ENCODE data around the gene PTX4.

The PTX4 gene

DNA sequence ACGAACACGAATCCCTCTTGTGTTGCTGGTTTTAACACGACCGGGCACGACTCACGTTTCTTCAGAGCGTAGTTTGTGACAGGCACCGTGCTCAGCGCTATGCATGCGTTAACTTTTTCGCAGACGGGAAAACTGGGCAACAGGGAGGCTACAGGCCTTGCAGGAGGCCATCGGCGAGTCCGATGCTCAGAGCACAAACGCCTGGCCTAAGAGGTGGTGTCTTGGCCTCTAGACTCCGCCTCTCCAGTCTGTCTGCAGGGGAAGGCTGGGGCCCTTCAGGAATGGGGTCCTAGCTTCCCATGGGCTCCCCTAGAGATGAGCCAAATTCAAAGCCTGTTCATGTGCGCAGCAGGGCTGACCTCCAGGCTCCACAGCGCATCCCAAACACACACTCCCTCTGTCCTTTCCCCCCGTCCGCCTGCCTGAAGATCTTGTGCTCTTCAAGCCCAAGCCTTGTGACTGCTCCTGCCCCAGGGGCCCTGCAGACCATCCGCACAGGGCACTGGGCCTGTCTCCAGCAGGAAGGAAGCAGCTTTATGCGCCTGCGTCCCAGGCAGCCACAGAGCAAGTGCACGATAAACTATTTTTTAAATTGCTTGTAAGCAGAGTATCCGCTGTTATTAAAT is 17.1 kb downstream of the PTX4 start:
- TF ChIP-seq FOXM1 (IDR thresholded peaks at IDR 0.05; ENCODE audit: borderline replicate concordance, low read depth): no peak
- TF ChIP-seq CREB1 (IDR thresholded peaks at IDR 0.05; ENCODE audit: low read depth): no peak
- TF ChIP-seq EP300 (IDR thresholded peaks at IDR 0.05; ENCODE audit: borderline replicate concordance): no peak
- TF ChIP-seq, protein P1, sequence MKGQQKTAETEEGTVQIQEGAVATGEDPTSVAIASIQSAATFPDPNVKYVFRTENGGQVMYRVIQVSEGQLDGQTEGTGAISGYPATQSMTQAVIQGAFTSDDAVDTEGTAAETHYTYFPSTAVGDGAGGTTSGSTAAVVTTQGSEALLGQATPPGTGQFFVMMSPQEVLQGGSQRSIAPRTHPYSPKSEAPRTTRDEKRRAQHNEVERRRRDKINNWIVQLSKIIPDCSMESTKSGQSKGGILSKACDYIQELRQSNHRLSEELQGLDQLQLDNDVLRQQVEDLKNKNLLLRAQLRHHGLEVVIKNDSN (IDR thresholded peaks at IDR 0.05): no peak
- TF ChIP-seq TCF12 (IDR thresholded peaks at IDR 0.05; ENCODE audit: low read depth): no peak
- TF ChIP-seq, protein P2, sequence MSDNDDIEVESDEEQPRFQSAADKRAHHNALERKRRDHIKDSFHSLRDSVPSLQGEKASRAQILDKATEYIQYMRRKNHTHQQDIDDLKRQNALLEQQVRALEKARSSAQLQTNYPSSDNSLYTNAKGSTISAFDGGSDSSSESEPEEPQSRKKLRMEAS (IDR thresholded peaks at IDR 0.05): no peak
- TF ChIP-seq CEBPB (IDR thresholded peaks at IDR 0.05): no peak
- no peak for TF ChIP-seq EGR1 (IDR thresholded peaks at IDR 0.05)
- no peak for TF ChIP-seq TEAD4 (IDR thresholded peaks at IDR 0.05)
- TF ChIP-seq NFIC (IDR thresholded peaks at IDR 0.05): no peak

DNA sequence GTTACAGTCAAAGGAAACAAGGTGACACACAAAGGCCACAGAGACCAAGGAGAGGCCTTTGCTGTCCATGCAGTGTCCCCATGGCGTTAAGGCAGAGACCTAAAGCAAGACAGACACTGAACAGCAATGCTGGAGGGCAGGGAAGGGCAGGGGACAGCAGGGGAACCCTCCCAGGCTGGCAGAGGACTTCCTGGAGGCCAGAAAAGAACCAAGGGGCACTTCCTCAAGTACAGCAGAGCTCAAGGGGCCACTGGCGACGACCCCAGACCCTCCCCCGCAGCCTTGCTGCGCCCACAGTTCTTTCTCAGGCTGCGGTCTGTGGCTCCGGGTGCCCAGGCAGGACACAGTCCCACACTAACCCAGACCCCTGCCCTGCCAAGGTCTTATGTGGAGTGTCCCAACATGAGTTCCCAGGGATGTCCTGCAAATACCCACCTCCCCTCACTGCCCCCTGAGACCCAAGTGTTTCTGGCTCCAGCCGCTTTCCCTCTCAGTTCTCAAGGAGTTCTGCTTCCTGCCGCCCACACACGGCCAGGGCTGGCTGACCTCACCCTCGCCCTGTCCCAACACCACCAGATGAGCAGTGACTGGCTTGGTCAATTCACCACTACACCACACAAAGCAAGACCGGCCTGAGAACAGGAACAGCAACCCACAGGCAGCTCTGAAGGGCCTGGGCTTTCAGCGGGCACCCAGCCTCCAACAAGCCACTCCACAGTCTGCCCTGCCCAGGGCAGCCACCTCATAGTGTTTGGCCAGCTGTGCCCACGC is 18.1 kb downstream of the PTX4 start:
- TF ChIP-seq, protein P1 (IDR thresholded peaks at IDR 0.05): no peak
- no peak for TF ChIP-seq TEAD4 (IDR thresholded peaks at IDR 0.05)
- no peak for TF ChIP-seq ZBTB7A (IDR thresholded peaks at IDR 0.05; ENCODE audit: low read depth)
- peak; percentile 69 for TF ChIP-seq EGR1 (IDR thresholded peaks at IDR 0.05)
- no peak for TF ChIP-seq EP300 (IDR thresholded peaks at IDR 0.05; ENCODE audit: borderline replicate concordance)

DNA sequence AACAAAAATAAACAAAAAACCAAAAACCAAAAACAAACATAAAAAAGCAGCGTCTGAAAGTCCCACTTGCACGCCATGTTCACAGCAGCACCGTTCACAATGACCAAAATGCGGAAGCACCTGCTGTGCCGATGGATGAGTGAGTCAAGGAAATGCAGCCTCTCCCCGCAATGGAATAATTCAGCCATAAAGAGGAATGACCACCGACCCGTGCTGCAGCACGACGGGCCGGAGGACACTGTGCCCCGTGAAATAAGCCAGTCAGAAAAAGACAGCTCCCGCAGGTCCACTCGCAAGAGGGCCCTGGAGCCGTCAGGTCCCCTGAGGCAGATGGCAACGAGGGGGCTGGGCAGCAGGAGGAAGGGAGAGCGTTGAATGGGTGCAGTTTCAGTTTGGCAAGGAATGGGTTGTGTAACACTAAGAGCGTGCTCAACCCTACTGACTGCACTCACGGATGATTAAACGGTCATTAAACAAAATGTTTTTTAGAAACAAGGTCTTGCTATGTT is 19.0 kb downstream of the PTX4 start:
- TF ChIP-seq ZBTB7A (IDR thresholded peaks at IDR 0.05; ENCODE audit: low read depth) (no peak), EGR1 (IDR thresholded peaks at IDR 0.05) (no peak), CEBPB (IDR thresholded peaks at IDR 0.05) (no peak)
- TF ChIP-seq, protein P2 (IDR thresholded peaks at IDR 0.05): no peak
- TF ChIP-seq, protein P3, sequence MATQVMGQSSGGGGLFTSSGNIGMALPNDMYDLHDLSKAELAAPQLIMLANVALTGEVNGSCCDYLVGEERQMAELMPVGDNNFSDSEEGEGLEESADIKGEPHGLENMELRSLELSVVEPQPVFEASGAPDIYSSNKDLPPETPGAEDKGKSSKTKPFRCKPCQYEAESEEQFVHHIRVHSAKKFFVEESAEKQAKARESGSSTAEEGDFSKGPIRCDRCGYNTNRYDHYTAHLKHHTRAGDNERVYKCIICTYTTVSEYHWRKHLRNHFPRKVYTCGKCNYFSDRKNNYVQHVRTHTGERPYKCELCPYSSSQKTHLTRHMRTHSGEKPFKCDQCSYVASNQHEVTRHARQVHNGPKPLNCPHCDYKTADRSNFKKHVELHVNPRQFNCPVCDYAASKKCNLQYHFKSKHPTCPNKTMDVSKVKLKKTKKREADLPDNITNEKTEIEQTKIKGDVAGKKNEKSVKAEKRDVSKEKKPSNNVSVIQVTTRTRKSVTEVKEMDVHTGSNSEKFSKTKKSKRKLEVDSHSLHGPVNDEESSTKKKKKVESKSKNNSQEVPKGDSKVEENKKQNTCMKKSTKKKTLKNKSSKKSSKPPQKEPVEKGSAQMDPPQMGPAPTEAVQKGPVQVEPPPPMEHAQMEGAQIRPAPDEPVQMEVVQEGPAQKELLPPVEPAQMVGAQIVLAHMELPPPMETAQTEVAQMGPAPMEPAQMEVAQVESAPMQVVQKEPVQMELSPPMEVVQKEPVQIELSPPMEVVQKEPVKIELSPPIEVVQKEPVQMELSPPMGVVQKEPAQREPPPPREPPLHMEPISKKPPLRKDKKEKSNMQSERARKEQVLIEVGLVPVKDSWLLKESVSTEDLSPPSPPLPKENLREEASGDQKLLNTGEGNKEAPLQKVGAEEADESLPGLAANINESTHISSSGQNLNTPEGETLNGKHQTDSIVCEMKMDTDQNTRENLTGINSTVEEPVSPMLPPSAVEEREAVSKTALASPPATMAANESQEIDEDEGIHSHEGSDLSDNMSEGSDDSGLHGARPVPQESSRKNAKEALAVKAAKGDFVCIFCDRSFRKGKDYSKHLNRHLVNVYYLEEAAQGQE (IDR thresholded peaks at IDR 0.05; ENCODE audit: low read depth): no peak

DNA sequence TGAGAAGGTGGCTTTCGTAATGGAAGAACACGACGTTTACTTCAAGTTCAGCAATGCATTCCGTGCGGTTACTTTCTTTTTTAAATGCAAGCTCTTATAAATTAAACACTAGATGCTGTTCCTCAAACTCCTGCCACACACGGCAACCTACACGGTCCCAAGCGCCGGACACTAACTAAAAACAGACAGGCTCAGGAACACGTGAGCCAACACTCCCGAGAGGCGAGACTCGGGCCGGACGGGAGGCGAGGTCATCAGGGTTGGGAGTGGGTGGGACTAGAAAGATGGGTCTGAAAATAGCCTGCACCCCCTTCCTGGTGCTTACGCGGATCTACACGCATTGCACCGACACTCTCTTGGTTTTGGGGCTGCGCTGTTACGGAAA is 20.3 kb downstream of the PTX4 start:
- TF ChIP-seq EGR1 (IDR thresholded peaks at IDR 0.05) (no peak), CREB1 (IDR thresholded peaks at IDR 0.05; ENCODE audit: low read depth) (no peak), TEAD4 (IDR thresholded peaks at IDR 0.05) (no peak), YY1 (IDR thresholded peaks at IDR 0.05; ENCODE audit: low read depth) (no peak), ZBTB7A (IDR thresholded peaks at IDR 0.05; ENCODE audit: low read depth) (no peak), RAD21 (IDR thresholded peaks at IDR 0.05; ENCODE audit: low read depth) (no peak), TCF12 (IDR thresholded peaks at IDR 0.05; ENCODE audit: low read depth) (no peak), NFIC (IDR thresholded peaks at IDR 0.05) (no peak), CEBPB (IDR thresholded peaks at IDR 0.05) (no peak), EP300 (IDR thresholded peaks at IDR 0.05; ENCODE audit: borderline replicate concordance) (no peak), FOXM1 (IDR thresholded peaks at IDR 0.05; ENCODE audit: borderline replicate concordance, low read depth) (no peak), TAF1 (IDR thresholded peaks at IDR 0.05; ENCODE audit: low read depth) (no peak)
- TF ChIP-seq, protein P3 (IDR thresholded peaks at IDR 0.05; ENCODE audit: low read depth): no peak
- TF ChIP-seq, protein P2 (IDR thresholded peaks at IDR 0.05): no peak
- TF ChIP-seq, protein P1 (IDR thresholded peaks at IDR 0.05): no peak

DNA sequence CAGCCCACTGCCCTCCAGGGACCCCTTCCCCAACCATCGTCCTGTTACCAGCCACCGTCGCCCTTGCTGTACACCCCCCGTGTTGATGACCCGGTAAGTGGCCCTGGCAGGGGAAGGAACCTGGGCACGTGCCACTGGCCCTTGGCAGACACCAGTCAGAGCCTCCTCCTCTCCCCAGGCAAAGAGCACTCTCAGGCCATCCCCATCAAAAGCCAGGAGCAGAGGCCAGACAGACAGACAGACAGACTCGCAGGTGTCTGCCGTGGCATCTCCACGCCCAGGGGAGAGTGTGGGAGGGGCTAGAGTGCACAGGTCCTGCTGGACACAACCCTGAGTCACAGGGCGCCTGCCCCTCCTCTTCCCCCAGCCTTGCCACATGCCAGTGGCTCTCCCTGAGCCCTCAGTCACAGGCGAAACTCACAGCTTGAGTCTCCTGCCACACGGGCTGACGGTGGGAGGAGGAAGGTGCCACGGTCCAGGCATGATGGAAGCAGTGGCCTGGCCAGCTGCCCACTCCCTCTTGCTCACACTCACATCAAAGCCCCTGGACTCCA is 21.7 kb downstream of the PTX4 start:
- TF ChIP-seq YY1 (IDR thresholded peaks at IDR 0.05; ENCODE audit: low read depth) (no peak), TCF12 (IDR thresholded peaks at IDR 0.05; ENCODE audit: low read depth) (no peak), TAF1 (IDR thresholded peaks at IDR 0.05; ENCODE audit: low read depth) (no peak), EGR1 (IDR thresholded peaks at IDR 0.05) (no peak), CEBPB (IDR thresholded peaks at IDR 0.05) (no peak), RAD21 (IDR thresholded peaks at IDR 0.05; ENCODE audit: low read depth) (no peak), CREB1 (IDR thresholded peaks at IDR 0.05; ENCODE audit: low read depth) (no peak), TEAD4 (IDR thresholded peaks at IDR 0.05) (no peak), ZBTB7A (IDR thresholded peaks at IDR 0.05; ENCODE audit: low read depth) (no peak), FOXM1 (IDR thresholded peaks at IDR 0.05; ENCODE audit: borderline replicate concordance, low read depth) (no peak), EP300 (IDR thresholded peaks at IDR 0.05; ENCODE audit: borderline replicate concordance) (no peak), NFIC (IDR thresholded peaks at IDR 0.05) (no peak)
- TF ChIP-seq, protein P3 (IDR thresholded peaks at IDR 0.05; ENCODE audit: low read depth): no peak
- TF ChIP-seq, protein P2 (IDR thresholded peaks at IDR 0.05): no peak
- TF ChIP-seq, protein P1 (IDR thresholded peaks at IDR 0.05): no peak
